Measurements from ENCODE around the gene COL25A1.

DNA sequence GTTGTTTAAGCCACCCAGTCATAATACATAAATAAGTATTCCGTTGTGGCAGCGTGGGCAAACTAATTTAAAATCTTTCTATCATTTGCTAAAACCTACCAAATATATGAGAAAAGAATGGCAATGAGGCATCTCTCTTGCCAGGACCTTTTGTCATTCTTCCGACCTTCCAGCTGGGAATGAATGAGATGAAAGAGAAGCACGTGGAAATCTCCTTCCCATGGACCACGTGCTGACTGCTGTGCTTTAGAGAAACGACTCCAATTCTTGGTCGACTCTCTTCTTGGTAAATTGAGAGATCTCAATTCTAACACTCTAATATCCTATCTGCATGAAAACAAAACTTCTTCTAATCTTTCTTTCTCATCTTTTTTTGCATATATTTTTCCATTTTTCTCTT lies 116.5 kb downstream of the COL25A1 start:
- TF ChIP-seq EZH2phosphoT487 (IDR thresholded peaks at IDR 0.05; ENCODE audit: insufficient read depth, low read depth) = no peak
- TF ChIP-seq EZH2 (IDR thresholded peaks at IDR 0.05; ENCODE audit: insufficient read depth, poor library complexity, severe bottlenecking) = no peak
